Type B pancreatic cell (in vitro differentiated cells): ENCODE data around the gene DDB1. TPM values are rescaled to one million over a fixed set of nuclear protein-coding genes. Genes with fewer than 3 reads are reported as not detected.
A peak's percentile ranks its signal among the peaks of the same experiment; 100 is the strongest.

ENCODE experiments used
- DNase-seq: peaks from one replicate; pipeline ENCODE4 v3.0.0; 2021; ENCODE audit warnings: mixed read lengths; ENCODE audit not compliant: unreplicated experiment; ENCODE audit errors: extremely low spot score
- H3K27ac Mint-ChIP-seq: 2 replicates; pipeline ENCODE4 v1.8.0; 2021; ENCODE audit warnings: mild to moderate bottlenecking, mixed read lengths
- H3K27me3 Mint-ChIP-seq: 2 replicates; pipeline ENCODE4 v1.8.0; 2021; ENCODE audit warnings: mixed read lengths
- H3K36me3 Mint-ChIP-seq: 2 replicates; pipeline ENCODE4 v1.8.0; 2021; ENCODE audit warnings: mixed read lengths
- H3K4me1 Mint-ChIP-seq: one replicate; pipeline ENCODE4 v1.8.0; 2021; ENCODE audit warnings: mixed read lengths; ENCODE audit not compliant: unreplicated experiment
- H3K4me3 Mint-ChIP-seq: 2 replicates; pipeline ENCODE4 v1.8.0; 2021; ENCODE audit warnings: mild to moderate bottlenecking, mixed read lengths
- H3K9me3 Mint-ChIP-seq: 2 replicates; pipeline ENCODE4 v1.8.0; 2021; ENCODE audit warnings: mixed read lengths
- total RNA-seq: library from RNA; stranded (reverse); gene quantifications from 2 replicates; pipeline ENCODE4 v1.2.1, GENCODE V29; 2021; ENCODE audit warnings: low replicate concordance
- TF ChIP-seq, protein P1 (sequence below): fragments of 200-600 bp; sonication (generic); conservative IDR thresholded peaks from 2 replicates; pipeline ENCODE4 v1.5.0; 2021; ENCODE audit warnings: antibody characterized with exemption, mild to moderate bottlenecking

The DDB1 gene
- total RNA-seq, 1 donor from 2014 or later, result 279 TPM

DNA sequence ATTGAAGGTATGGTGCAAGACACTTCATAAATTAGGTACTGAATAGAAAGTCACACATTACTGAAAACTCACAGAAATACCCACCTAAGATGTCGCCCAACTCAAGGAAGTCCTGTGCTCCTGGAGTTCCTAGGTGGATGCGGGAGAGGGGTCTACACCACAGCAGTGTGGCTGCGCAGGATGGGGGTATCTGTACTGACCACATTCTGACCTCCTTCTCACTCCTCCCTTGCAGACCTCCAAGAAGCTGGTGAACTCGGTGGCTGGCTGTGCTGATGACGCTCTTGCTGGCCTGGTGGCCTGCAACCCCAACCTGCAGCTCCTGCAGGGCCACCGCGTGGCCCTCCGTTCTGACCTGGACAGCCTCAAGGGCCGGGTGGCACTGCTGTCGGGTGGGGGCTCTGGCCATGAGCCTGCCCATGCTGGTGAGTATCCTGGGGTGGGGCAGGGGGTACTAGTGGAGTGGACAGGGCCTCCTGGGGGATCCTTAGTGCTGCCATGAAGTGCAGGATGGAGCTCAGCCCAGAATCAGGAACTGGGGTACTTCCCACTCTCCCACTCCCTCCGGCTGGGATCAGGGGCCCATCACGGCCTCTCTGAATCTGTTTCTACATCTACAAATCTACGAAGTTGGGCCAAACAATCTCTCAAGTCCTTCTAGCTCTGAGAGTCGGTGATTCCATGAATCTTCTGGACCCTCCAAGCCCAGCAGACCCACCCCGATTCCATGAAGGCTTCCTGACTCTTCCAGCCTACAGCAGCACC, 5.0 kb upstream of the DDB1 start:
- Mint-ChIP-seq H3K4me3 (no peak overlapping the region), H3K9me3 (no peaks in the 10 kb centered on the region), H3K4me1 (peaks cover 20% of the 10 kb centered on the region), H3K27ac (peak overlapping the region; percentile 39), H3K36me3 (no peaks in the 10 kb centered on the region), H3K27me3 (no peaks in the 10 kb centered on the region)
- DNase-seq, result no peak
- TF ChIP-seq, protein P1, sequence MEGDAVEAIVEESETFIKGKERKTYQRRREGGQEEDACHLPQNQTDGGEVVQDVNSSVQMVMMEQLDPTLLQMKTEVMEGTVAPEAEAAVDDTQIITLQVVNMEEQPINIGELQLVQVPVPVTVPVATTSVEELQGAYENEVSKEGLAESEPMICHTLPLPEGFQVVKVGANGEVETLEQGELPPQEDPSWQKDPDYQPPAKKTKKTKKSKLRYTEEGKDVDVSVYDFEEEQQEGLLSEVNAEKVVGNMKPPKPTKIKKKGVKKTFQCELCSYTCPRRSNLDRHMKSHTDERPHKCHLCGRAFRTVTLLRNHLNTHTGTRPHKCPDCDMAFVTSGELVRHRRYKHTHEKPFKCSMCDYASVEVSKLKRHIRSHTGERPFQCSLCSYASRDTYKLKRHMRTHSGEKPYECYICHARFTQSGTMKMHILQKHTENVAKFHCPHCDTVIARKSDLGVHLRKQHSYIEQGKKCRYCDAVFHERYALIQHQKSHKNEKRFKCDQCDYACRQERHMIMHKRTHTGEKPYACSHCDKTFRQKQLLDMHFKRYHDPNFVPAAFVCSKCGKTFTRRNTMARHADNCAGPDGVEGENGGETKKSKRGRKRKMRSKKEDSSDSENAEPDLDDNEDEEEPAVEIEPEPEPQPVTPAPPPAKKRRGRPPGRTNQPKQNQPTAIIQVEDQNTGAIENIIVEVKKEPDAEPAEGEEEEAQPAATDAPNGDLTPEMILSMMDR, result no peak

DNA sequence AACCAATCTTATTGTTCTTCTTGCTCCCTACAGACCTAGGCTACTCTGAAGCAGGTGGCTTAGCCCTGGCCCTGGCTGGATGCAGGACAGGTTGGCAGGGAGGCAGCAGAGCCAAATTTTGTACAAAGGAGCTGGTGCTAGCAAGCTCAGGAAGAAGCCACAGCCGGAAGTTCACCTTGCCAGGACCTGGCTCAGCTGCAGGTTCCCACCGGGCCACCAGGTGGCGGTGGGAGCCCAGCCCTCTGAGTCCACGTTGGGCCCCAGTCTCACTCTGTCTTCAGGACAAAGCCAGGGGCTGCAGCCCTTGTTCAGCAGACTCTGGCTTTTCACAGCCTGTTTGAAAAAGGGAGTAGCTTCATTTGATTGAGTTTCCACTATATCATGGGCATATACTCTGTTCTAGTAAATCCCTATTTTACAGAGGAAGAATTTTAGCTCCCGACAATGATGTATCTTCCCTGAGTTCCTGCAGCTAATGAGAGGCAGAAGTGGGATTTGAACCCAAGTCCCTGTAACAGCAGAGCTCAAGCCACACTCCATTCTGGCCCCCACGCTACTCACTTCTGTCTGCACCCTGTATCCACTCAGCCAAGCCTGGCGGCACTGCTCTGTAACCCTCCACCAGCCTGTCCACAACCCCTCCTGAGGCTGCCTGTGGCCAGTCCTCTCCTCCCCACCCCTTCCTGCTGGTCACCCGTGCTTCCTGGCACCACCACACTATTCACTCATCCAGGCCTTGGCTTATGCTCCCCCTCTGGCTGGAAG, 3.4 kb upstream of the DDB1 start:
- Mint-ChIP-seq H3K36me3 (peaks cover 7% of the 10 kb centered on the region), H3K27me3 (no peaks in the 10 kb centered on the region), H3K4me1 (peaks cover 31% of the 10 kb centered on the region), H3K4me3 (peak overlapping the region; percentile 47), H3K27ac (peak overlapping the region; percentile 84), H3K9me3 (no peaks in the 10 kb centered on the region)
- TF ChIP-seq, protein P1, result peak; percentile 96
- peak; percentile 90 for DNase-seq

DNA sequence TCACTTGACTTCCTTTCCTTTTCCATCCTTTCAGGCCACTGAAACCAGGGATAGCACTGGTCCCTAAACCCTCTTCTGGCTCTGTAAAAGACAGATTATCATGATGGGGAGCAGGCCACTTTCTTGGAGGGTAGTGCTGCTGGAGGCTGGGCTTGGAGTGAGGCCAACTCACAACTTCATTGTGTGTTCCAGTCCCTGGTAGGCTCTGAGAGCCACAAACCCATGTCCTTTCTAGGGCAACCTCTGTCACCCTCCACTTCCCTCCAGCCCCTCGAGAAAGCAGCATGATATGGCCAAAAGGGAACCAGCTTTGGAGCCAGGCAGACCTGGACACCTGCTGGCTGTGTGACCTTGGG, 2.4 kb upstream of the DDB1 start:
- H3K27ac Mint-ChIP-seq, result no peak overlapping the region
- peaks cover 7% of the 10 kb centered on the region for H3K36me3 Mint-ChIP-seq
- no peaks in the 10 kb centered on the region for H3K9me3 Mint-ChIP-seq
- H3K27me3 Mint-ChIP-seq, result no peaks in the 10 kb centered on the region
- TF ChIP-seq, protein P1, result no peak
- H3K4me3 Mint-ChIP-seq, result no peak overlapping the region
- no peak for DNase-seq
- peaks cover 38% of the 10 kb centered on the region for H3K4me1 Mint-ChIP-seq

DNA sequence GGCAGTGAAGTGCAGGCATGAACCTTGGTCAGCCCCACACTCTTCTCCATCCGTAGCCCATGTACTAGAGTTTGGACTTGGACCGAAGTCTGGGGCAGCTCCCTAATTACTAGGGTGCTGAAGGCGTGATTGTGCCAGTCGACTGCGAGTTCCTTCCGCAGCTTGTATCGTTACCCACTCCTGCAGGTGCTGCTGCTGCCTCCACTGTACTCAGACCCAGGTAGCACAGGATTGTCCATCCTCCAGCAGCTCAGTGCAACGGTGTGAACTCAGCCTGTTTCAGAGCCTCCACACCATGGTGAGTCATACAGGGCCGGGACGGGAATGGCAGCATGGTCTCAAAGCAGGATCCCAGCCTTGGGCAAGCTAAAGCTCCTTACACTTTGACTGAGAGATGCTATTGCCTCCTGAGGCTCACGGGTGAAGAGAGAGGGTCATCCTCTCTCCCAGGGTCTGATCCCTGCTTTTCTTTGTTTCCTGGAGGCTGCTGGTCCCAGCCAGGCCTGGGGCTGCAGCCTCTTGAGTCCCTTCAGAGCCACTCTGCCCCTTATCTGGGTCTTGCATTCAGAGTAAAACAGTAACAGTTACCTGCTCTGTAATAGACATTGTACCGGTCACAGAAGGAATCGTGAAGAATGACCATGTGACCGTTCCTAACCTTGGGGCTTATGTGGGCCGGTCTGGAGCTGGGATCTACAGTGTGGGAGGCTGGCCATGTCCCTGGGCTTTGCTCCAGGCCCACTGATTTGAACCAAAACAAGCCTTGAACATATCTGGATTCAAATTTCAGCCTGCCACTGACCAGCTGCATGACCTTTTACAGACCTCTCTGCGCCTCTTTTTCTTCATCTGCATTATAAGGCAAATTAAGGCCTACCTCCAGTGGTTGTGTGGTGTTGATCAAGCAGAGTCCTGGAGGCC, 1.8 kb upstream of the DDB1 start:
- peaks cover 11% of the 10 kb centered on the region for H3K36me3 Mint-ChIP-seq
- H3K4me1 Mint-ChIP-seq, result peaks cover 44% of the 10 kb centered on the region
- TF ChIP-seq, protein P1, result no peak
- H3K27ac Mint-ChIP-seq, result peak overlapping the region; percentile 91
- DNase-seq, result no peak
- H3K27me3 Mint-ChIP-seq, result no peaks in the 10 kb centered on the region
- H3K9me3 Mint-ChIP-seq, result no peaks in the 10 kb centered on the region
- peak overlapping the region; percentile 97 for H3K4me3 Mint-ChIP-seq
